SH-SY5Y (cell line): ENCODE data around the gene RFTN1.

Source experiments
- GATA2 ChIP-seq: IDR thresholded peaks from 2 replicates; pipeline ENCODE4 v1.6.1; 2011; ENCODE audit warnings: mild to moderate bottlenecking, low read depth, low read length
- GATA3 ChIP-seq: IDR thresholded peaks from 2 replicates; pipeline ENCODE4 v1.6.1; 2011; ENCODE audit warnings: low read depth, mild to moderate bottlenecking, low read length, moderate library complexity

GRCh38 chr3:16400106-16400931 is 113.2 kb downstream of the RFTN1 start:
- TF ChIP-seq GATA2 (no peak), GATA3 (no peak)
